Epithelial cell of prostate (primary cell): ENCODE data around the gene CRY2.

ENCODE experiments used
- DNase-seq: peaks from one replicate; pipeline ENCODE4 v3.0.0-alpha.2; 2011; ENCODE audit warnings: low read depth, low spot score
- H3K27ac ChIP-seq: fragments of 450-650 bp; 2 replicates; pipeline ENCODE4 v1.5.1; 2017; ENCODE audit warnings: mild to moderate bottlenecking

The CRY2 gene

DNA sequence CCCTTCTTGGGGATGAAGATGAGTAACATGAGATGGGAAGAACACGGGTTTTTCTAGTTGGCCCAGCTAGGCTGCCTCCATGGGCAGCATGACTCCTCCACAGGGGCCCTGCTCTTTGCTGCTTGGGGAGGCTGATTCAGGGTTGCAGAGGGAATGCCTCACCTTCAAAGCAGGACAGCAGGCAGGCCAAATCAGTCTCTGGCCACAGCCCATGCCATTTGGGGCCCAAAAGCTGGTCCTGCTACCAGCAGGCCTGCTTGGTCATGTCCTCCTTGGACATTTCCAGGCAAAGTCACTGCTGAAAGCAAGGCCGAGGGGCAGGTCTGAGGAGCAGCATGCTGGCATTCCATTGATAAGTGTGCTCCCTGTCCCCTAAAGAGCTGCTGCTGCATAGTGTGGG, 24.4 kb downstream of the CRY2 start:
- DNase-seq, result no peak
- H3K27ac ChIP-seq, result no peak overlapping the region

DNA sequence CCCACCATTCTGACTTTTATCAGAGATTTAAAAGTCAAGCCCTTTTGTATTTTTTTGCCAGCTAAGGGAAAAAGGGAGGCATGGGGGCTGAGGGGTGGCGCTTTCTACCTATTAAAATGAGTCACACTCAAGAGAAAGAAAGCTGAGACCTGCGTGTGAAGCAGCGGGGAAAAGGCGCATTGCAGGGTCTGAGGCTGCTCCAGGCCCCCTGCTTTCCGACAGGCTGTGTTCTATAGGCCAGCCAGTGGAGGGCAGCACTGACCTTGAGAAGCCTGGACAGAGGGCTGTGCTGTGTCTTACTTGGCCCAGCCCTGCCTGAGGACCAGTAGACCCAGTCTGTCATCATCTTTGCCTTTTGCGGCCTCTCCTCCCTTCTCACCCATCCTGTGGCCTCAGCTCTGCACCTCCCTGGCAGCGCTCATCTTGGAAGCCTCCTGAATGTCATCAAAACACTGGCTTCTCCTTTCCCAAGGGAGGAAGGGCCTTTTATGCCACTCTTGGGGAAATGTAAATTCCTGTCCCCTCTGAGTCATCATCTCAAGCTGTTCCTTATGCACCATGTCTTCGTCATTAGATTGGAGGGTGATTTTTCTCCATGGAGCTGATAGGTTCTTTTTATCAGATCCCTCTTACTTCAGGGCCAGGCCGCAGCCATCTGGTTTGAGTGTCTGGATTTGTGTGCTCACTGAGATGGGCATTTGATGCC, 25.5 kb downstream of the CRY2 start:
- no peak overlapping the region for H3K27ac ChIP-seq
- peak; percentile 33 for DNase-seq

DNA sequence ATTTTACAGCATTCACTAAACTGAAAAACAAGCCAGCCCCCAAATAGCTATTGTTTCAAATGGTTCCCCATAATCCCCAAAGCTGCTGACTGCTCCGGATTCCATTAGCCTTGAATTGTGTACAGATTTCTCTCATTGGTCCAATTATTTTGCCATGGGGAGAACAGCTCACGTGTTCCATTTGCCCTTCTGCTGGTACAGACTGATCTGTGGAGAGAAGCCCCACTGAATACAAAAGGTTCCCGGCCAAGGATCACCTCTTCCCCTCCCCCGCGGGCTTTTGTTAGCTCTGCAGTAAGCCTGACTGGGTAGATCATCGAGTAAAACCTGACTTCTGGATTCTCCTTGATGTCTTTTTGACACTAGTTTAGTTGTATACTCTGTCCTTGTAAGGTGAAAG, 29.1 kb downstream of the CRY2 start:
- DNase-seq, result no peak
- H3K27ac ChIP-seq, result no peak overlapping the region

DNA sequence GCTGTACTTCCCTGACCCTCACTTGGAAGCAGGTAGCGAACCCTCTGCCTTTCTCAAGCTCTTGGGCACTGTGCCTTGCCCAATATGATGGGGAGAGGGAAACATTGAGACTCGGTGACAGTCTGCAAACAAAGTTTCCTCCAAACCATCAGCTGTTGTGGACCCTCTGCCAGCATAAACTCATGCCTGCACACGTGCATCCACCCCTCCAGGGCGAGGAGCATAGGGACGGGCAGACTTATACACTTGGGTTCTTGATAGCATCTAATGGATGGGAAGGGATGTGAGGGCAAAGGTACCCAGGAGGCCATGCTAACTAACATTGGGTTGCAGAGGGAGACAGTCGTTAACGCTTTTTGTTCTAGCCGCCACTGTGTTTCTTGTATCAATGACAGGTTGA, 29.9 kb downstream of the CRY2 start:
- no peak for DNase-seq
- no peak overlapping the region for H3K27ac ChIP-seq

DNA sequence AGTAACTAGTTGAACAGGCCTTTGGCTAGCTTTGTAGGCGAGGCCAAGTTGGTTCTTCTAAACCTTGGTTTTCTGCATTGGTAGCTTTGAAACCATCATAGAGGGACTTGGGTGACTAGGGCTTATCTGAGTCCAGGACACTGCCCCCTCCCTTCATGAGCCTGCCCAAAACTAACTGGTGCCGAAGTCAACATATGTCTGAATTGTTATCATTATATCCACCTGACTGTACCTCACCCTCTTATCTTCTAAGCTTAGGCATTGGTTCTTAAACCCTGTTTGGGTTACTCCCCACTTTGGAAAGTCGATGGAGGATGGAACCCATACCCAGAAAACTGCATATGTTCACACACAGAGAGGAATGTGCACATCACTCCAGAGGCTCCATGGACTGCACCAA, 30.6 kb downstream of the CRY2 start:
- H3K27ac ChIP-seq, result no peak overlapping the region
- DNase-seq, result no peak

DNA sequence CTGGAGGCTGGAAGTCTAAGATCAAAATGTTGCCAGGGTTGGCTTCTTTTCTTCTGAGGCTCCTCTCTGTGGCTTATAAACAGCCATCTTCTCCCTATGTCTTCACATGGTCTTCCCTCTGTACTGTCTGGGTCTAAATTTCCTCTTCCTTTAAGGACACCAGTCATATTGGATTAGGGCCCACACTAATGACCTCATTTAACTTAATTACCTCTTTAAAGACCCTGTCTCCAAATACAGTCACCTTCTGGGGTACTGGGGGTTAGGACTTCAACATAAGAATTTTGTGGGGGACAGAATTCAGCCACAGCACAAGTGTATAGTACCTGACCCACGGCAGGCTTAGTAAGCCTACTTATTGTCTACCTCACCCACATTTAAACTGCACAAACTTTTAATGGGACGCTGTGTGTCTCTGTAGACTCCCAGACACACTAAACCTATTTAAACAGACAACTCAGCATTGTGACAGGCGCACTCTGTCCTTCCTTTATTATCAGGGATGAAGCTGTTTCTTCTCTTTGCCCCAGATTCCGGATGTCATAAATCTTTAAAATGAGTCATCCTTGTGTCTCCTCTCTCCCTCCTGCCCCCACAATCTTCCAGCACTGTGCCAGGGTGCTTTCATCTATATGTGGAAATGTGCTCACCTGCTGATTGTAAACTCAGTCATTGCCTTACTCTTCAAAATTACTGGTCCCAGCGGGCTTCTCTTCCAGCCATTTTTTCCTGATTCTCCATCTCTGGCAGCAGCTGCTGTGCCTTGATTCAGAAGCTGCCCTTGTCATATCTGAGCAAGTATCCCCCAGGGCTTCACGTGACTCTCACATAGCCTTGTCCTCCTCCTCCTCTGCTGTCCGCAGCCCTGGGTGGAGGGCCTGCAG, 32.8 kb downstream of the CRY2 start:
- no peak overlapping the region for H3K27ac ChIP-seq
- DNase-seq, result no peak

DNA sequence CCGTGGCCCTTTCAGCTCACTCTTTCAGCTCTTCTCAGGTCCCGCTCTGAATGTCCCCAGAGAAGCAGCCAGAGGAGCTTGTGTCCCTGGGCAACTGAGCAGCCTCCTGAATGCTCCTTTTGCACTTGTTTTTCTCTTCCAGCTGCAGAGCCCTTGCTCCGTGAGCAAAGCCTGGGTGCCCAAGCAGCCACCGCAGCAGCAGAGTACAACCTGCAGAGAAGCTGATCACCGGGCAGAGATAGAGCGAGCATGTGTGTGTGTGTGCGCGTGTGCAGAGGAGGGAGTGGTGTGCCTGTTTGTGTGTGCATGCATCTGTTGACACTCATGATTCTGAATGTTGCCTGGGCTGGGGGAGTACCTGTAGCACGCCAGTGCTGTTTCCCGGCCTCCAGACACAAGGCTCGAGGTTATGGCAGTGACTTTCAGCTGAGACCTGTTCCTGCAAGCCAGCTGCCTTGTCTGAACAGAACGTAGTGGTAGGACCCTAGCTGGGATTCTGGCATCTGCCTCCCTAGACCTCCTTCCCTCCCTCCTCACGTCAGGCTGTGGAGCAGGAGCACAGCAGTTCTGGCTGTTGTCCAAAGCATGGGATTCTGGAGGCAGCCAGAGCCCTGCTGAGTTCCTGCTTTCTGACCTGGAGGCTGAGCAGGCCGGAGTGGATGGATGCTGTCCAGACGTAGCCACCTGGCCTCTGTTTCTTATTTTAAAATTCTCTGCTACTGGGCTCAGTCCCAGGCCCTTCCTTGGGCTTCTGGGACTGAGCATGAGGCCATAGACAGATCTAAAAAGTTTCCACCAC, 33.7 kb downstream of the CRY2 start:
- no peak overlapping the region for H3K27ac ChIP-seq
- no peak for DNase-seq

DNA sequence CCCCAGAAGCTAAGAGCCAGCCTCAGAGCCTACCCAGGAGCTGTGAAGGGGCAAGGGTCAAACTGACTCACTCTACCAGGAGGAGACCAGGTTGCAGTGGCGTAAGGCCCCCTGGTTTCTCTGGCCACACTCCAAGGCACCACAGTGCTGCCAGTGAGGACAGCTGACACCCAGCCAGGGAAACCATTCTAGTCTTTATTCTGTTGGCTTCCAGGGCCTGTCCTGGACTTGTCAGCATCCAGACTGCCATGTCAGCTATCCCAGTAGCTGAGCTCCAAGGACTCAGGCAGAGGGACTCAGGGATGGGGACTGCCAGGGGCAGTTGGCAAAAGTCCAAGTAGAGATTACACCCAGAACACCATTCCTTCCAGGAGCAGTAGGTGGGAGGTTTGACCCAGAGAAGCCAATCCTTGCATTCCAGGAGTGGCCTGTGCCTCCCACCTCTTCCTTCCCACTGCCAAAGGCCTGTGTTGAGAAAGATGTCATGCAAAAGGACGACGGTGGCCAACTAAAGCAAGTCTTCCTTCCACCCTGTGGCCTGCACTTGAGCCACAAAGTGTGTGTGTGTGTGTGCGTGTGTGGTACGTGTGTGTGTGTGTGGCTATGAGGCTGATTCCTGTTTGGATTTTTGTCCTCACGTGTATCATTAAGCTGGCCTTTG, 34.6 kb downstream of the CRY2 start:
- H3K27ac ChIP-seq, result no peak overlapping the region
- no peak for DNase-seq

DNA sequence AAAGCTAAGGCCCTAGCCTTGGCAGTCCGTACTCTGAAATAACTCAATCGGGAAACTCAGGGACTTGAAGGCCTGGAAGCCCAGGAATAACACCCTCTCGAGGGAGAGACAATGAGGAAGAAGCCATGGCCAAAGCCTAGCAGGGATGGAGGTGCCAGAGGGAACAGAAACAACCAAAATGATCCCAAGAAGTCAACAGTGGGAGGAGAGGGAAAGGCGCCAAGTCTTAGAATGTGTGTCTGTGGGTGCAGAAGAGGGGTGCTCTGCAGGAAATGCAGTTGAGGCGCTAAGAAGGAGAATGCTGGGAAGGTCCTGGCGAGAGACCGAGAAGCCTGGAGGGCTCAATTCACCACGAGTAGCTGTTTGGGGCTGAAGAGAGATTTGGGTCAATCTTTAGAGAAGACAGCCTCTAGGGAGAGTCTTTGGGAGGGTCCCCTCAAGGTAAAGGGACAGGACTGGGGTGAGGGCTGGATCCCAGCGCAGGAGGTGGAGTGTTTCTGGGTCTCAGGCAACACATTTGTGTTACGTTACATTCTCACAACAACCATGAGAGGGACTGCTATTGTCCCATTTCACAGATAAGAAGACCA, 37.4 kb downstream of the CRY2 start:
- H3K27ac ChIP-seq, result no peak overlapping the region
- no peak for DNase-seq

DNA sequence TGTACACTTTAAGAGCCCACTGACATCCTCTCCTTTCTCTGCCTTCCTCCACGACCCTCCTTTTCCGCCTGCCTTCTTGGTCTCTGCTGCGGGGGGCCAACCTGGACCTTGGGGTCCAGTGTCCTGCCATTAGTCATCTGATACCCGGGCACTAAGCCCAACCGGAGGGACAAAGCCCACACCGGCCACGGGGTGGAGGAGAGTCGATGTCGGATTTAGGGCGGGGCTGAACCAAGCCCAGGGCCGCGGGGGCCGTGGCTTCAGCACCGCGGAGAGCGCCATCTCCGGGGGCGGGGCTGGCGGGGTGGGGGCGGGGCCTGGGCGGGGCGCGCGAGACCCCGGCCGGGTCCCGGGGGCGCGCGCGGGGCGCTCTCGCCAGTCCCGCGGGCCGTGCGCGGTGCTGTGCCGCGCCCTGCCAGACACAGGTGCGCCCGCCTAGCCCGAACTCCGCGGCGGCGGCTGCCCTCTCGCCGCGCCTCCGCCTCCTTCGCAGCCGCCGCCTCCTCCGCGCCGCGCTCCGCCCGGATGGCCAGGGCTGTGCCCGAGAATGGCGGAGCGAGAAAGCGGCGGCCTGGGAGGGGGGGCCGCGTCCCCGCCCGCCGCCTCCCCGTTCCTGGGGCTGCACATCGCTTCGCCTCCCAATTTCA, 38.1 kb downstream of the CRY2 start, which contains the start of gene MAPK8IP1:
Gene MAPK8IP1, plus strand, starts transcription at position 378 of the 647 bp plus-strand sequence. Its CDS starts 170 bp downstream, at position 548.
- no peak for DNase-seq

DNA sequence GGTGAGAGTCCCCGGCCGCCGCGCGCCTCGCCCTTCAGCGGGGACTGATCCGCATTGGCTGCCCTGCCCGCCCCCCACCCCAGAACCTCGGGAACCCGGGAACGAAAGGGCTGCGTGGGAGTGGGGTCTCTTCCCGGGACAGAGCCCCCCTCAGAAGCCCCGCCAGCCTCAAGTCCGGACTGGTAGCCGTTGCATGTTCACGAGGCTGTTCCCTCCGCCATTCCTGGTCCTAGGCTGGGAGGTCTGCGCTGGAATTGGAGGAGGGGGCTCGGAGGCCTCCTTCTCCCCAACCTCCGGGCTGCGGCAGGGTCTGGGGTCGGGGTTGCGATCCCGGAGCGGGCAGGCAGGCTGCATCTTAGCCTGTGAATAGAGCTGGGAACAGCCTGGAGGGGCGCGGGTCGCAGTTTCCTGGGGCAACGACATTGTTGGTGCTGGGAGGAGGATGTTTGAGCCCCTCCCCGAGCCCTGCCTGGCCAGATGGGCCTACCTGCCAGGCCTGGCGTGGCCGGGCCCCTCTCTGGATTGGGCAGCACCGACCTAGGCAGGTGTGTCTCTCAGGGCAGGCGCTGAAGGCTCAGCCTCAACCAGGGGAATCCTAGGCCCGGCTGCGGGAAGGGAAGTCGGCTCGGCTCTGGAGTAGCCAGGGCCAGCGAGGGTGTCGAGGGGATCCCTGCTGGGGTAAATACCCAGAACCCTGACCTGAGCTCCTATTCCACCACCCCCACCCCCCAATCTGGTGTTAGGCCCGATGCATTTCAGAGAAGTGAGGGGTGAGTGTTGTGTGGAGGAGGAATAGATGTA, 38.8 kb downstream of the CRY2 start:
- no peak for DNase-seq
- no peak overlapping the region for H3K27ac ChIP-seq

More for the DNA sequence above, 38.1 kb downstream of the CRY2 start, which contains the start of gene MAPK8IP1:
- no peak within 1 kb of the TSS for H3K27ac ChIP-seq

DNA sequence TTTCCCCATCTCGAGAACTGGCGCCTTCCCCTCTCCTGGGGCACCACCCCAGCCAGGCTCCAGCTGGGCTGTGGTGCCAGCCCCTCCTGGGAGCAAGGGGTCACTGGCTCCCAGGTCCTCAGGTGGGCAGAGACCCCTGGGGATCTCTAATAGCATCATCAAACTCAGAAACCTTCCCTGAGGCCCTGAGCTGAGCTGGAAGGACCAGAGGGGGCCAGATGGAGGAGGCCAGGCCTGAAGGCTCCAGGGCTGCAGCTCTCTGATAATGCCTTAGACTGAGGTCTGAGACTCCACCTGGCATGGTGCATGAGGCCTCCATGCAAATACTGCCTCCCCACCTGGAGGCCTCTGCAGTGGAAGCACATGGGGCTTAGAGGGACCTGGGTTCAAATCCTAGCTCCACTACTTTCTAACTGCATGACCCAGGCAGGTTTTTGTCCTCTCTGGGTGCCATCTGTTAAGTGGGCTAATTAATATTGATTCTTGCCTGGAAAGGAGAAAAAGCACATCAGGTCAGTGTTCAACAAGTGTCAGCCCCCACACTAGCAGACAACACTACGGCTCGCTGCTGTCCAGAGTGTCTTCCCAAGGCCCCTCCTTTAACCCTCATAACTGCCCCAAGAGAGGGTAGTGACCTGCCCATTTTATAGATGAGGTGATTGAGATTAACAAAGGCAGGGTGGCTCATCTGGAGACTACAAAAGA, 39.7 kb downstream of the CRY2 start:
- no peak overlapping the region for H3K27ac ChIP-seq
- DNase-seq, result no peak

DNA sequence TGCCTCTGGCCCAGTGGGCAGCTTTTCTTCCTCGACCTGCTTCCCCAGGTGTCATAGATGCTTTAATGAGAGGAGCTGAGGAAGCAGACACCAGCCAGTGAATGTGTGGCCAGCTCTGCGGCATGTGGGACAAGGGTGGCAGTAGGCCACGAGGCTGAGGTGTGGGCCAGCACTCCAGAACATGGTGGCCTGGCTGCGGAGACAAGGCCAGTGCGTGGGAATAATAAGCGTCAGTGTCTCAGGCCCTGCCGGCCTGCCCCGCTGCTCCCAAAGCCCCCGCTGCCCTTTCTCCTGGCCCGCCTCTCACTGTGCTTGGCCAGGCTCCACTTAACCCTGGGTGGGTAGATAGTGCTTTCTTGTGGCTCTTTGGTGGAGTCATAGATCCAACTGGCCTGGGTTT, 40.3 kb downstream of the CRY2 start:
- no peak overlapping the region for H3K27ac ChIP-seq
- no peak for DNase-seq

DNA sequence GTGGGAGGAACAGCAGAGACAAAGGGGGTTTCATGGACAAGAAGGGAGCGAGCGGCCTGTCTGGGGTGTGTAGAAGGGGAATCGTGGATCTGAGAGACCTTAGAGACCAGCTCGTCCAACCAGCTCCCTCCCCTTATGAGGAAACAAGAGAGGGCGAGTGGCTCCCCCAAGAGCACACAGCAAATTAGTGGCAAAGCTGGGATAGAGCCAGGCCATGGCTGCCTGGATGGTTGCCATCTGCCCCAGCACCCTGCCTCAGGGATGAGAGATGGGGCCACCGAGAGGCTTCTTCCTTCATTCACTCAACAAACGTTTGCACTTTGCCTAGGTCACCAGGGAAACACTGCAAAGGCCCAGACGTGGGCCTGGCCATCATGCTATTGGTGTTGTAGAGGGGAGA, 42.3 kb downstream of the CRY2 start:
- DNase-seq, result no peak
- H3K27ac ChIP-seq, result no peak overlapping the region

DNA sequence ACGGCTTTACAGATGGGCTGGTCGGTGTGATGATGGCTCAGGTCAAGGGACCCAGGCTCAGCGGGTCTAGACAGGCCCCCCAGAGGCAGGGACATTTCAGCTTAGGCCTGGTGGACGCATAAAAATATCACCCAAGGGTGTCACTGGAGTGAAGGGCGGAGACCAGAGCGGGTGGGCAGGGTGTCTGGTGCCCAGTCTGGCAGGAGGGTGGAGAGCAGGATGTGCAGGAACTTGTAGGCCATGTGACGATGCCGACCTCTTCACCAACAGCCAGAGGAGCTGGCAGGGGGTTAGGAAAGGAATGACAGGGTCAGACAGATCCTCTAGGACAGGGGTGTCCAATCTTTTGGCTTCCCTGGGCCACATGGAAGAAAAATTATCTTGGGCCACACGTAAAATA, 42.7 kb downstream of the CRY2 start:
- H3K27ac ChIP-seq, result no peak overlapping the region
- DNase-seq, result no peak

DNA sequence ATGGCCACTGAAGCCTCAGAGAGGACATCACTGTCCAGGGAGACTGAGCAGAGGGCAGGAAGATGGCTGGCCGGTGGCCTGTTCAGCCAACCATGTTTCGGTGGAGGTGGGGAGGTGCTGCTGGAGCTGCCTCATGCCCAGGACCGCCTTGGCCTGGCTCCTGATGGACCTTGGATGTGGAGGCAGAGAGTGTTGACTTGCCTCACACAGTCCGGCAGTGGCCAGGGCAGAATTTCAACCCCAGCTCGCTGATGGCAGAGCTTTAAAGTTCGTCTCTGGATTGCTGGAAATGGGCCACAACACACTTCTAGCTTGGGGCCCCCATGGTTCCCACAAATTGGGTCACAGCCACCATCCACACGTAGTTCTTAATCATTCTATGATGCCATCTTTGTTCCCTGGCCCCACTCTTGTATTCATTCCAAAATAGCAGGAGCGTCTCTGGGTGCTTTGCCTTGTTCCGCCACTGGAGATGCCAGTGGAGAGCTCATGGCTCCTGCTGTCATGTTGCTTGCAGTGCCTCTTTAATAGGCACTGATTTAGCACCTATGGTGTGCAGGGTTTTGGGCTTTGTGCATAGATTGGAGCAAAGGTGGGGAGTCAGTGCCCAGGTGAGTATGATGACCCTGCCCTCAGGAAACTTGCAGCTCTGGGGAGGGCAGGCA, 43.7 kb downstream of the CRY2 start:
- no peak for DNase-seq
- no peak overlapping the region for H3K27ac ChIP-seq

DNA sequence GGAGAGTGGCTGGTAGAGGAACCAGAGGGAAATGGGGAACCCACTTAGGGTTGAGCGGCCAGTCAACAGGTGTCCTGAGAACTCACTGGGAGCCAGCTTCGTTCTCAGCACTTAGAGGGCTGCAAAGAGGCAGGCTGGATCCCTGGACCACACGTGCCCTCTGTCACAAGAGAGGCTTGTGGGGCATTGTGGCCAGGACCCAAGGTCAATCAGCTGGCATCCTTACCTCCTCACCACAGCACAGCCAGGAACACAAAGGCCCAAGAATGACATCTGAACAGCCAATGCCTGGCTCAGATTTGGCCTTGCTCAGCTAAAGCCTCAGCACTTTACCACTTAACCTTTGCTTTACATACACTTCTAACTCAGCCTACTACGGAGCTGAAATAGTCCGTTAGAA, 45.6 kb downstream of the CRY2 start:
- no peak for DNase-seq
- no peak overlapping the region for H3K27ac ChIP-seq
